Panc1 (cell line): ENCODE data around the gene GABRB1. TPM values are rescaled to one million over a fixed set of nuclear protein-coding genes. Genes with fewer than 3 reads are reported as not detected.

Source experiments
- ATAC-seq: fragments of 200-7000 bp; cut with Tn5 transposase; 2 replicates; pipeline ENCODE4 v1.9.1; 2020; ENCODE audit warnings: mild to moderate bottlenecking, moderate library complexity
- BruUV-seq: library from RNA; stranded (reverse); fragments of 400-500 nt; replicated peaks from 2 replicates; lab custom pipeline; 2021; lab: Mats Ljungman, UMichigan
- CTCF ChIA-PET: fragments of 300-600 bp; sonication (Branson Sonifier 250); formaldehyde crosslinking; loops from one replicate; lab custom pipeline; 2022; ENCODE audit warnings: antibody characterized with exemption; lab: Charles Lee
- POLR2A ChIA-PET: fragments of 300-600 bp; sonication (Branson Sonifier 250); formaldehyde crosslinking; loops from one replicate; lab custom pipeline; 2022; ENCODE audit warnings: antibody characterized with exemption; lab: Charles Lee
- DNase-seq: peaks from one replicate; pipeline ENCODE4 v3.0.0-alpha.2; 2010; ENCODE audit warnings: low read depth, low spot score
- H3K27ac ChIP-seq: 2 replicates; pipeline ENCODE4 v1.5.1; 2011; ENCODE audit warnings: mild to moderate bottlenecking, low read length, inconsistent platforms
- H3K27me3 ChIP-seq: fragments of 200-500 bp; sonication (Bioruptor generic); 2 replicates; pipeline ENCODE4 v1.6.0; 2014; ENCODE audit warnings: low read length, inconsistent platforms; ENCODE audit not compliant: control insufficient read depth, insufficient read depth
- H3K36me3 ChIP-seq: fragments of 200-500 bp; sonication (Bioruptor generic); 2 replicates; pipeline ENCODE4 v1.5.1; 2014; ENCODE audit warnings: inconsistent platforms, mild to moderate bottlenecking, low read length, moderate library complexity; ENCODE audit not compliant: control insufficient read depth, insufficient read depth
- H3K4me1 ChIP-seq: 2 replicates; pipeline ENCODE4 v1.5.1; 2011; ENCODE audit warnings: inconsistent platforms, mild to moderate bottlenecking, low read length, moderate library complexity; ENCODE audit not compliant: control insufficient read depth, insufficient read depth
- H3K4me3 ChIP-seq, 2 experiments: 2 replicates each; pipeline ENCODE4 v1.5.1; 2011 to 2012; ENCODE audit warnings: low read depth in 2 of 2, low read length in 2 of 2, mild to moderate bottlenecking in 2 of 2, inconsistent platforms in 1 of 2, moderate library complexity in 1 of 2
- H3K9me3 ChIP-seq: fragments of 200-500 bp; sonication (Bioruptor generic); 2 replicates; pipeline ENCODE4 v1.5.1; 2014; ENCODE audit warnings: low read depth, mild to moderate bottlenecking, inconsistent platforms, low read length, moderate library complexity; ENCODE audit not compliant: control insufficient read depth, insufficient read depth
- CTCF ChIP-seq: fragments of 450-650 bp; IDR thresholded peaks from 2 replicates; pipeline ENCODE4 v1.5.1; 2017; ENCODE audit warnings: mild to moderate bottlenecking
- POLR2AphosphoS5 ChIP-seq: IDR thresholded peaks from 2 replicates; pipeline ENCODE4 v1.6.1; 2012; ENCODE audit warnings: mild to moderate bottlenecking, low read depth, low read length, moderate library complexity
- SIN3A ChIP-seq: IDR thresholded peaks from 2 replicates; pipeline ENCODE4 v1.6.1; 2012; ENCODE audit warnings: low read depth, mild to moderate bottlenecking, low read length, moderate library complexity, borderline replicate concordance; ENCODE audit not compliant: insufficient read depth
- TCF7L2 ChIP-seq: IDR thresholded peaks from 2 replicates; pipeline ENCODE4 v1.6.1; 2011; ENCODE audit warnings: mild to moderate bottlenecking, low read depth, low read length, inconsistent platforms
- in situ Hi-C: cut with HindIII; loops from 2 replicates; pipeline ENCODE4 v1.10.0; 2016; ENCODE audit warnings: low sequenced_read_pairs, low pct_unique_long_range_greater_than_20kb
- intact Hi-C: fragments of 100-400 bp; cut with micrococcal nuclease; formaldehyde crosslinking; loops from one replicate; pipeline ENCODE4 v1.10.0; 2022; ENCODE audit not compliant: unreplicated experiment
- total RNA-seq: library from RNA; stranded (reverse); gene quantifications from one replicate; pipeline ENCODE4 v1.2.1, GENCODE V29; 2021; ENCODE audit not compliant: unreplicated experiment
- TF ChIP-seq, protein P1 (sequence below), 2 experiments: IDR thresholded peaks; 2 replicates each; pipeline ENCODE4 v1.6.1; 2011 to 2012; ENCODE audit warnings: low read depth in 2 of 2, control low read depth in 1 of 2, low read length in 1 of 2, mild to moderate bottlenecking in 1 of 2, moderate library complexity in 1 of 2; ENCODE audit not compliant: insufficient read depth in 1 of 2

GABRB1 gene
- total RNA-seq, 1 experiment from 2014 or later: not detected

DNA sequence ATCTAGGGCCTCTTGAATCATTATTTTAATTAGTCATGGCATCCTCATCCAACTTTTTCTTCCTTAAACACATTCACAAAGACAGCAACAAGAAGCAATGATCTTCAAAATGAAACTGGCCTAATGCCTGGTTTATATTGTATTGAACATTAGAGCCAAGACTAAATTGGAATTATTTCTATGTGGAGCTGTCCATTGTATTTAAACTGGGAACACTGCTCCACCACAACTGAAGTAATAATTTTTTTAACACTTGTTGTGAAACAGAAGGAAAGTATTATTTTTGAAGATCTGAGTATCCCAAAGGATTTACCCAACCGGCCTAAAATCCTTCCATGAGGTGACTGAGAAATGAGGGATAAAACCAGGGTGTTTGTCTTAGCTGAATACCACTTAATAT is 6.9 kb downstream of the GABRB1 start:
- intact Hi-C loops (no loop called here), in situ Hi-C loops (no loop called here)
- TF ChIP-seq POLR2AphosphoS5 (no peak), CTCF (no peak), TCF7L2 (no peak), SIN3A (no peak)
- TF ChIP-seq, protein P1, sequence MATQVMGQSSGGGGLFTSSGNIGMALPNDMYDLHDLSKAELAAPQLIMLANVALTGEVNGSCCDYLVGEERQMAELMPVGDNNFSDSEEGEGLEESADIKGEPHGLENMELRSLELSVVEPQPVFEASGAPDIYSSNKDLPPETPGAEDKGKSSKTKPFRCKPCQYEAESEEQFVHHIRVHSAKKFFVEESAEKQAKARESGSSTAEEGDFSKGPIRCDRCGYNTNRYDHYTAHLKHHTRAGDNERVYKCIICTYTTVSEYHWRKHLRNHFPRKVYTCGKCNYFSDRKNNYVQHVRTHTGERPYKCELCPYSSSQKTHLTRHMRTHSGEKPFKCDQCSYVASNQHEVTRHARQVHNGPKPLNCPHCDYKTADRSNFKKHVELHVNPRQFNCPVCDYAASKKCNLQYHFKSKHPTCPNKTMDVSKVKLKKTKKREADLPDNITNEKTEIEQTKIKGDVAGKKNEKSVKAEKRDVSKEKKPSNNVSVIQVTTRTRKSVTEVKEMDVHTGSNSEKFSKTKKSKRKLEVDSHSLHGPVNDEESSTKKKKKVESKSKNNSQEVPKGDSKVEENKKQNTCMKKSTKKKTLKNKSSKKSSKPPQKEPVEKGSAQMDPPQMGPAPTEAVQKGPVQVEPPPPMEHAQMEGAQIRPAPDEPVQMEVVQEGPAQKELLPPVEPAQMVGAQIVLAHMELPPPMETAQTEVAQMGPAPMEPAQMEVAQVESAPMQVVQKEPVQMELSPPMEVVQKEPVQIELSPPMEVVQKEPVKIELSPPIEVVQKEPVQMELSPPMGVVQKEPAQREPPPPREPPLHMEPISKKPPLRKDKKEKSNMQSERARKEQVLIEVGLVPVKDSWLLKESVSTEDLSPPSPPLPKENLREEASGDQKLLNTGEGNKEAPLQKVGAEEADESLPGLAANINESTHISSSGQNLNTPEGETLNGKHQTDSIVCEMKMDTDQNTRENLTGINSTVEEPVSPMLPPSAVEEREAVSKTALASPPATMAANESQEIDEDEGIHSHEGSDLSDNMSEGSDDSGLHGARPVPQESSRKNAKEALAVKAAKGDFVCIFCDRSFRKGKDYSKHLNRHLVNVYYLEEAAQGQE (IDR thresholded peaks at IDR 0.05; ENCODE audit: insufficient read depth in 1 of 2, low read depth in 2 of 2, low read length in 1 of 2): no peak
- no peaks in the 10 kb centered on the region for H3K27me3 ChIP-seq
- H3K36me3 ChIP-seq: no peaks in the 10 kb centered on the region
- no peaks in the 10 kb centered on the region for H3K4me1 ChIP-seq
- no peak for ATAC-seq
- no peak overlapping the region for H3K27ac ChIP-seq
- BruUV-seq: no TSS peak
- DNase-seq: no peak
- ChIA-PET CTCF (no interaction called here), POLR2A (no interaction called here)
- H3K4me3 ChIP-seq: no peak overlapping the region
- no peaks in the 10 kb centered on the region for H3K9me3 ChIP-seq

- ChIA-PET CTCF (no interaction called here), POLR2A (no interaction called here)
- in situ Hi-C loops: no loop called here
- Histone ChIP-seq H3K4me1 (no peaks in the 10 kb centered on the region), H3K9me3 (no peaks in the 10 kb centered on the region), H3K4me3 (no peak overlapping the region), H3K36me3 (no peaks in the 10 kb centered on the region), H3K27ac (no peak overlapping the region), H3K27me3 (no peaks in the 10 kb centered on the region)
- intact Hi-C loops: no loop called here
- no TSS peak for BruUV-seq
- DNase-seq (no peak), ATAC-seq (no peak)
- TF ChIP-seq POLR2AphosphoS5: no peak
- TF ChIP-seq CTCF: no peak
- TF ChIP-seq, protein P1 (IDR thresholded peaks at IDR 0.05; ENCODE audit: insufficient read depth in 1 of 2, low read depth in 2 of 2, low read length in 1 of 2): no peak
- no peak for TF ChIP-seq TCF7L2
- TF ChIP-seq SIN3A: no peak
These were observed 9.5 kb downstream of the GABRB1 start for GRCh38 chr4:47040828-47041227.
